H1 (cell line): ENCODE results near the gene DIP2C. TPM values are rescaled to one million over a fixed set of nuclear protein-coding genes. Genes with fewer than 3 reads are reported as not detected.

ENCODE experiments used
- CTCF ChIA-PET: fragments of 300-600 bp; sonication (Branson Sonifier 250); formaldehyde crosslinking; loops from one replicate; lab custom pipeline; 2021; ENCODE audit not compliant: partially characterized antibody; lab: Charles Lee
- POLR2A ChIA-PET: fragments of 300-600 bp; sonication (Branson Sonifier 250); formaldehyde crosslinking; loops from one replicate; lab custom pipeline; 2021; ENCODE audit warnings: inconsistent platforms; ENCODE audit not compliant: partially characterized antibody; lab: Charles Lee
- DNase-seq, 2 experiments: peaks; one replicate each; pipeline versions ENCODE4 v3.0.0 to v3.0.0-alpha.2; 2010 to 2022; ENCODE audit warnings: low spot score in 2 of 2, low read depth in 1 of 2, mixed read lengths in 1 of 2
- FAIRE-seq: peaks from 2 replicates; lab custom pipeline; 2011; peaks lifted over from hg19 to GRCh38; lab: Jason Lieb, UNC
- H2AFZ ChIP-seq: 2 replicates; pipeline ENCODE4 v1.8.1; 2012; ENCODE audit warnings: low read length, inconsistent platforms
- H2AK5ac ChIP-seq: 2 replicates; pipeline ENCODE4 v1.6.1; 2013; ENCODE audit warnings: low read depth, low read length
- H2BK120ac ChIP-seq: replicated peaks from 2 replicates; pipeline ENCODE3; 2013; ENCODE audit warnings: low read depth, low read length, inconsistent platforms
- H2BK12ac ChIP-seq: 2 replicates; pipeline ENCODE4 v1.6.1; 2013; ENCODE audit warnings: low read depth, low read length
- H2BK15ac ChIP-seq: 2 replicates; pipeline ENCODE4 v1.6.1; 2013; ENCODE audit warnings: low read length
- H2BK20ac ChIP-seq: 2 replicates; pipeline ENCODE4 v1.6.1; 2013; ENCODE audit warnings: low read length
- H2BK5ac ChIP-seq: 2 replicates; pipeline ENCODE4 v1.6.1; 2013; ENCODE audit warnings: low read depth, low read length
- H3K14ac ChIP-seq: 2 replicates; pipeline ENCODE4 v1.6.1; 2013; ENCODE audit warnings: inconsistent platforms; ENCODE audit not compliant: insufficient read length
- H3K18ac ChIP-seq: 2 replicates; pipeline ENCODE4 v1.6.1; 2013; ENCODE audit warnings: low read length; ENCODE audit errors: extremely low read depth
- H3K23ac ChIP-seq: 2 replicates; pipeline ENCODE4 v1.6.1; 2013; ENCODE audit warnings: inconsistent platforms; ENCODE audit not compliant: insufficient read length
- H3K23me2 ChIP-seq: 2 replicates; pipeline ENCODE4 v1.6.1; 2013; ENCODE audit warnings: low read depth, low read length
- H3K27ac ChIP-seq: 2 replicates; pipeline ENCODE4 v1.6.1; 2011; ENCODE audit warnings: low read depth, low read length, inconsistent platforms
- H3K27me3 ChIP-seq, 4 experiments: replicated peaks in 1 of 4; 1 replicate in 1 of 4; 2 replicates in 3 of 4; pipeline versions ENCODE4 v1.6.1 to v1.8.1; 2011 to 2013; ENCODE audit warnings: low read length in 3 of 4, mild to moderate bottlenecking in 3 of 4, inconsistent platforms in 2 of 4, mixed read lengths in 2 of 4, moderate library complexity in 1 of 4; ENCODE audit not compliant: control insufficient read depth in 3 of 4, insufficient read depth in 3 of 4; ENCODE audit errors: extremely low read depth in 1 of 4
- H3K36me3 ChIP-seq, 4 experiments: 2 replicates each; pipeline versions ENCODE4 v1.6.1 to v1.8.1; 2011 to 2013; ENCODE audit warnings: mild to moderate bottlenecking in 4 of 4, low read length in 3 of 4, moderate library complexity in 2 of 4, control low read depth in 1 of 4, inconsistent platforms in 1 of 4; ENCODE audit not compliant: insufficient read depth in 4 of 4, control insufficient read depth in 2 of 4
- H3K4ac ChIP-seq: replicated peaks from 2 replicates; pipeline ENCODE3; 2013; ENCODE audit warnings: low read length, low read depth, mixed read lengths, inconsistent platforms; ENCODE audit not compliant: insufficient read length
- H3K4me1 ChIP-seq, 4 experiments: replicated peaks in 1 of 4; 1 replicate in 1 of 4; 2 replicates in 3 of 4; pipeline versions ENCODE4 v1.6.1 to v1.8.1; 2011 to 2013; ENCODE audit warnings: low read length in 3 of 4, inconsistent platforms in 2 of 4, mixed read lengths in 1 of 4; ENCODE audit not compliant: insufficient read depth in 4 of 4, control insufficient read depth in 3 of 4
- H3K4me2 ChIP-seq, 2 experiments: 2 replicates each; pipeline versions ENCODE4 v1.6.1 to v1.8.1; 2011 to 2013; ENCODE audit warnings: low read depth in 2 of 2, low read length in 2 of 2, control low read depth in 1 of 2, inconsistent platforms in 1 of 2, mild to moderate bottlenecking in 1 of 2; ENCODE audit not compliant: insufficient read depth in 1 of 2
- H3K4me3 ChIP-seq, 4 experiments: fragments of 200-600, 300-600 bp in 1 of 4; sonication (generic), shearing (Covaris generic), sonication (Bioruptor Twin) in 1 of 4; 2 replicates each; pipeline versions ENCODE4 v1.5.1 to v1.8.1; 2011 to 2016; ENCODE audit warnings: low read length in 4 of 4, low read depth in 3 of 4, control low read depth in 2 of 4, inconsistent platforms in 2 of 4, mild to moderate bottlenecking in 2 of 4, mixed read lengths in 1 of 4, moderate library complexity in 1 of 4; ENCODE audit not compliant: insufficient read depth in 2 of 4; ENCODE audit errors: extremely low read depth in 1 of 4
- H3K56ac ChIP-seq: replicated peaks from 2 replicates; pipeline ENCODE3; 2013; ENCODE audit warnings: low read depth, mild to moderate bottlenecking, mixed read lengths, low read length, inconsistent platforms; ENCODE audit not compliant: insufficient read length
- H3K79me1 ChIP-seq: 2 replicates; pipeline ENCODE4 v1.6.1; 2013; ENCODE audit warnings: low read depth, low read length, control low read depth
- H3K79me2 ChIP-seq, 2 experiments: 2 replicates each; pipeline versions ENCODE4 v1.6.1 to v1.8.1; 2012 to 2013; ENCODE audit warnings: low read length in 2 of 2, mild to moderate bottlenecking in 2 of 2, inconsistent platforms in 1 of 2; ENCODE audit not compliant: insufficient read depth in 2 of 2, control insufficient read depth in 1 of 2
- H3K9ac ChIP-seq, 4 experiments: replicated peaks in 1 of 4; 1 replicate in 1 of 4; 2 replicates in 3 of 4; pipeline versions ENCODE4 v1.6.1 to v1.8.1; 2011 to 2013; ENCODE audit warnings: low read depth in 3 of 4, low read length in 3 of 4, control low read depth in 2 of 4, mild to moderate bottlenecking in 2 of 4, moderate library complexity in 2 of 4, inconsistent platforms in 1 of 4; ENCODE audit errors: extremely low read depth in 1 of 4
- H3K9me3 ChIP-seq, 2 experiments: 2 replicates each; pipeline versions ENCODE4 v1.6.1 to v1.8.1; 2012 to 2013; ENCODE audit warnings: mild to moderate bottlenecking in 2 of 2, moderate library complexity in 2 of 2, control low read depth in 1 of 2, inconsistent platforms in 1 of 2, low read depth in 1 of 2, low read length in 1 of 2, mixed read lengths in 1 of 2; ENCODE audit not compliant: insufficient read depth in 2 of 2
- H4K20me1 ChIP-seq, 2 experiments: replicated peaks in 1 of 2; 2 replicates each; pipeline versions ENCODE3 to v1.8.1; 2011 to 2013; ENCODE audit warnings: inconsistent platforms in 2 of 2, low read length in 2 of 2, mild to moderate bottlenecking in 1 of 2; ENCODE audit not compliant: insufficient read depth in 2 of 2, control insufficient read depth in 1 of 2
- H4K5ac ChIP-seq: 2 replicates; pipeline ENCODE4 v1.6.1; 2013; ENCODE audit warnings: low read length, low read depth, mixed read lengths, inconsistent platforms; ENCODE audit not compliant: insufficient read length
- H4K8ac ChIP-seq: 2 replicates; pipeline ENCODE4 v1.8.0; 2013; ENCODE audit warnings: mild to moderate bottlenecking, moderate library complexity, low read length, inconsistent platforms; ENCODE audit not compliant: insufficient read depth; ENCODE audit errors: extremely low read depth
- H4K91ac ChIP-seq: replicated peaks from 2 replicates; pipeline ENCODE3; 2013; ENCODE audit warnings: low read length, mixed read lengths, inconsistent platforms; ENCODE audit not compliant: insufficient read length
- ATF3 ChIP-seq: IDR thresholded peaks from 2 replicates; pipeline ENCODE4 v1.6.1; 2011; ENCODE audit warnings: low read depth, mild to moderate bottlenecking, low read length; ENCODE audit not compliant: insufficient read depth
- CBX5 ChIP-seq: fragments of 300-800, 300-1000 bp; sonication (generic); IDR thresholded peaks from 2 replicates; pipeline ENCODE4 v1.7.1; 2016; ENCODE audit warnings: antibody characterized with exemption, low read length, low read depth
- CREB1 ChIP-seq: IDR thresholded peaks from 2 replicates; pipeline ENCODE4 v1.6.1; 2012; ENCODE audit warnings: inconsistent platforms
- EZH2 ChIP-seq: fragments of 200-600 bp; sonication (generic); IDR thresholded peaks from 2 replicates; pipeline ENCODE4 v1.7.1; 2012; ENCODE audit warnings: low read depth, mild to moderate bottlenecking, moderate library complexity, low read length, inconsistent platforms; ENCODE audit not compliant: severe bottlenecking
- FOSL1 ChIP-seq: IDR thresholded peaks from 2 replicates; pipeline ENCODE4 v1.6.1; 2011; ENCODE audit warnings: mild to moderate bottlenecking, low read depth, low read length, moderate library complexity; ENCODE audit not compliant: insufficient read depth
- NANOG ChIP-seq: IDR thresholded peaks from 2 replicates; pipeline ENCODE4 v1.6.1; 2011; ENCODE audit warnings: low read length, low read depth, mild to moderate bottlenecking, inconsistent platforms; ENCODE audit not compliant: insufficient read depth, poor library complexity, severe bottlenecking
- POU5F1 ChIP-seq: IDR thresholded peaks from 2 replicates; pipeline ENCODE4 v1.6.1; 2011; ENCODE audit warnings: low read depth, mild to moderate bottlenecking, low read length, moderate library complexity
- SP1 ChIP-seq: IDR thresholded peaks from 2 replicates; pipeline ENCODE4 v1.6.1; 2011; ENCODE audit warnings: low read depth, low read length
- SP2 ChIP-seq: IDR thresholded peaks from 2 replicates; pipeline ENCODE4 v1.6.1; 2012; ENCODE audit warnings: mild to moderate bottlenecking, low read length, inconsistent platforms
- TAF7 ChIP-seq: optimal IDR thresholded peaks from 2 replicates; pipeline ENCODE3; 2011; ENCODE audit warnings: low read depth, mild to moderate bottlenecking, inconsistent platforms, low read length, moderate library complexity, borderline replicate concordance
- TCF12 ChIP-seq: IDR thresholded peaks from 2 replicates; pipeline ENCODE4 v1.6.1; 2011; ENCODE audit warnings: low read depth, mild to moderate bottlenecking, low read length
- WGBS, 2 experiments: shearing (Covaris generic) in 1 of 2; methylation state at CpG; one replicate each; pipeline versions ENCODE4 v1.1.6 to v1.1.7; 2013 to 2015; ENCODE audit warnings: low lambda C conversion rate in 2 of 2, mixed read lengths in 2 of 2, inconsistent platforms in 1 of 2, low coverage in 1 of 2, missing lambda C conversion rate in 1 of 2; ENCODE audit not compliant: insufficient replicate concordance in 2 of 2, insufficient coverage in 1 of 2, insufficient read length in 1 of 2; ENCODE audit errors: extremely low coverage in 1 of 2, missing lambda C conversion rate in 1 of 2; 5-methylcytosine and 5-hydroxymethylcytosine counted together
- polyA plus RNA-seq, 7 experiments: library from polyadenylated mRNA; depleted of rRNA in 3 of 7; stranded (reverse) in 5 of 7; unstranded in 2 of 7; fragments of >200 nt in 5 of 7; fragments of 200-250 nt in 2 of 7; gene quantifications; 1 replicate in 5 of 7; 2 replicates in 1 of 7; 4 replicates in 1 of 7; pipeline versions ENCODE4 v1.2.1 to v1.2.3, GENCODE V29; 2011 to 2013; ENCODE audit warnings: missing spikeins in 2 of 7, mixed read lengths in 2 of 7
- total RNA-seq: library from RNA; stranded (reverse); fragmentation: NEBNext Ultra II Directional; extraction: Animal tissue kit (Norgen Biotek cat#: 25700); gene quantifications from 2 replicates; pipeline ENCODE4 v1.2.1, GENCODE V29; 2021

The DIP2C gene
- total and polyA plus RNA-seq, 2 of the 8 experiments (the other 6 are each of a cell fraction or from before 2014, with no cell fraction given), result 3.8 to 9.3 TPM

GRCh38 chr10:654647-654996 is 34.8 kb downstream of the DIP2C start:
- Histone ChIP-seq H3K18ac (no peak overlapping the region), H2BK20ac (no peak overlapping the region), H2BK15ac (no peak overlapping the region), H4K91ac (no peak overlapping the region), H3K4me1 (no peaks in the 10 kb centered on the region; a peak in 3 of 7 replicates), H3K79me2 (peaks cover 9 to 13% of the 10 kb centered on the region in 2 experiments), H2BK120ac (no peak overlapping the region), H2AFZ (no peak overlapping the region), H2BK5ac (no peak overlapping the region), H3K9ac (no peak overlapping the region), H3K14ac (no peak overlapping the region), H3K79me1 (peaks cover 17% of the 10 kb centered on the region), H3K4me3 (no peak overlapping the region), H3K23me2 (no peaks in the 10 kb centered on the region), H3K9me3 (no peaks in the 10 kb centered on the region), H3K56ac (no peak overlapping the region), H3K27me3 (no peaks in the 10 kb centered on the region), H2BK12ac (no peak overlapping the region), H4K20me1 (peaks cover 6 to 23% of the 10 kb centered on the region in 2 experiments), H3K23ac (no peak overlapping the region), H3K36me3 (no peaks in the 10 kb centered on the region), H3K4me2 (no peak overlapping the region), H4K8ac (no peak overlapping the region), H3K27ac (no peak overlapping the region), H4K5ac (no peak overlapping the region), H2AK5ac (no peak overlapping the region), H3K4ac (no peak overlapping the region)
- 89% methylated on average over 6 of the region's 6 CpGs; no CpG with 5 or more reads in 1 of the 2 experiments for WGBS, 2 experiments
- POLR2A ChIA-PET, result no interaction called here
- FAIRE-seq, result no peak
- peak in 1 of 2 experiments; percentile 24 for DNase-seq
- TF ChIP-seq EZH2 (no peak), TAF7 (no peak), FOSL1 (no peak), TCF12 (no peak), SP2 (no peak), CREB1 (no peak), SP1 (no peak), NANOG (no peak), POU5F1 (no peak), ATF3 (no peak), CBX5 (no peak)
- CTCF ChIA-PET, result interaction anchor here (1.6 kb wide), 1 partner anchor 134 kb away, joined by 4 read pairs; no protein-coding TSS in a partner anchor
